ENCODE measurements around the gene SAMD1.

The SAMD1 gene

DNA sequence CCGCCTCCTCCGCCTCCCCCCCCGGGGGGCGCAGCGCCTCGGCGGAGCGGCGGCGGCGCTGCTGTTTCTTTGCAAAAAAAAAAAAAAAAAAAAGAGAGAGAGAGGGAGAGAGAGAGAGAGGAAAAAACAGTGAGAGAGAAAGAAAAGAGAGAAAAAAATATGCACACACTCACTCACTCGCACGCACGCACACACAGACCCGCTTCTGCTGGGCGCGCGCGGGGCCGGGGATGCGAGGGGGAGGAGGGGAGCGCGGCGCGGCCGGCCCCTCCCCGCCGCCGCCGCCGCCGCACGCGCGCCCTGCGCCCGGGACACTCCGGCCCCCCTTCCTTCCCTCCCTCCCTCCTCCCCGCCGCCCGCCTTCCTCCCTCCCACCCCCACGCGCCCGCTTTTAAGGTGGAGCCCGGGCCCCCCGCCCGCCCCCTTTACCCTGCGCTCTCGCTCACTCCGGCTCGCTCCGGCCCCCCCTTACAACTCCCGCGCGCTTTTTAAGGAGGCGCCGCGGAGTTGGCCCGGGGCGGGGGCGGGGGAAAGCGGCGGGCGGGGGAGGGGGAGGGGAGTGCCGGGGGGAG lies at the start of gene SAMD1:
TSS of gene SAMD1 (minus strand) at position 243 of the 572 bp plus-strand sequence.
- peak; percentile 93 for DNase-seq (ENCODE audit: low spot score)

DNA sequence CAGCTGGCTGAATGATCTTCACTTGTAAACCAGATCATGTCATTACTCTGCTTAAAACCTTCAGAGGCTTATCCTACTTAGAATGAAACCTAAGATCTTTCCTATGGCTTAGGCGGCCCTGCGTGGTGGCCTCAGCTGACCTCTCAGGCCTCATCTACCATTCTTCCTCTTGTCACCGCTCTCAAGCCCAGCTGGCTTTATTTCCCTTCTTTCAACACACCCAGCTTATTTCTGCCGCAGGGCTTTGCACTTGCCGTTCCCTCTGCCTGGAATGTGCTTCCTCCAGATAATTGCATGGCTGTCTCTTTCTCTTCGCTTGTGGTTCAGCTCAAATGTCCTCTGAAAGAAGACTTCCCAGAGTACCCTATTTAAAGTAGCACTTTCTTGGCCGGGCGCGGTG lies 49.4 kb upstream of the SAMD1 start:
- DNase-seq (ENCODE audit: low spot score) = no peak

DNA sequence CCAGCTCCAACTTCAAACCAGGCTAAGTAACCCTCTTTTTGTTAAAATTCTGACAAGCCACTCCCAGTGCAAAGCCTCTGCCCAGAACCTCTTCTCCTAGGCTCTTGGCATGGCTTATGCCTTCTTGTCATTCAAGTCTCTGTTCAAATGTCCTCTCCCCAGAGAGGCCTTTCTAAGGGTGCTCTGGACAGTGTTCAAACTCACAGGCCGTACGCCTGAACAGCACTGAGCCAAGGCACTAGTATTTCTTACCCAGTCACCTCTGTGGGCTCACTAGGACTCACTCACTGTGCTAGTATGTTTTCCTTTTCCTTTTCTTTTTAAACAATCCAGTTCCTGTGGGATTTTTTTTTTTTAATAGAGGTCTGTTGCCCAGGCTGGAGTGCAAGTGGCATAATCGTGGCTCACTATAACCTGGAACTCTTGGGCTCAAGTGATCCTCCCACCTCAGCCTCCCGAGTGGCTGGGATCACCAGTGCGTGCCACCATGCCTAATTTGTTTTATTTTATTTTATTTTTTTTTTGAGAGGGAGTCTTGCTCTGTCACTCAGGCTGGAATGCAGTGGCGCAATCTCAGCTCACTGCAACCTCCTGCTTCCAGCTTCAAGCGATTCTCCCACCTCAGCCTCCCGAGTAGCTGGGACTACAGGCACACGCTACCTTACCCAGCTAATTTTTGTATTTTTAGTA lies 48.2 kb upstream of the SAMD1 start:
- no peak for DNase-seq (ENCODE audit: low spot score)

DNA sequence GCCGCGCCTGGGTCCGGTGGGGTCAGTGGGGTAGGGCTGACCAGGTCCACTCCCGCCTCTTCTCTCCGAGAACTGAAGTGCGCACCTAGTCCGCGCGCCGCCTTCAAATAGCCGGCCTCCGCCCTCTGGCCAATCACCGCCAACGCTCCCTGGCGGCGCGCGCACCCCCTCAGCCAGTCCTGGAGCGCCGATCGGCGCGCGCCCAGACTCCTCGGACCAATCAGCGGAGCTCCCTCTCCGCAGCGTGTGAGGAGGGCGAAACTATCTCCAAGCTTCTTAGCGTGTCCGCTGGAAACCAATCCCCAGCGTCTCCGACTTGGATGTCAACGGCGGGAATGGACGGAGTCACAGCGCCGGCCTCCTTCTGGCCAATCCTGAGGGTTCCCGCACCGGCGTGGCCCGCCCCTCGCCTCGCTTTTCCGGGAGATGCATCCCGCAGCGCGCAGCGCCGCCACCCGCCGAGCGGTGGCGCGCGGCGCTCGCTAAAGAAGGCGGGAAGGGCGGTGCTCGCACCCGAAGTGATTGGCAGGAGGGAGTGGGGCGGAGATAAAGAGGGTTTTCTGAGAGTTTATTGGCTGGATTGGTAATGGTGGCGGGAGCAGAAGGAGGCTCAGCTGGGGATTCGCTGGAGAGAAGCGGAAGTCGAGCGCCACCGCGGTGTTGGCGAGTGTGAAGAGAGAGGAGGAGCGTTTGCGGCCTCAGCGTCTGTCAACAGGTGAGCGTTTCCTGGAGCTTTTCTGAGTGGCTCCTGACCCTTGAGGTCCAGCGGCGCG lies 46.1 kb upstream of the SAMD1 start, which contains the start of gene ASF1B:
TSS of gene ASF1B (minus strand) at position 81 of the 773 bp plus-strand sequence. CDS start 133 bp downstream, outside the sequence.
- DNase-seq (ENCODE audit: low spot score) = peak; percentile 99

DNA sequence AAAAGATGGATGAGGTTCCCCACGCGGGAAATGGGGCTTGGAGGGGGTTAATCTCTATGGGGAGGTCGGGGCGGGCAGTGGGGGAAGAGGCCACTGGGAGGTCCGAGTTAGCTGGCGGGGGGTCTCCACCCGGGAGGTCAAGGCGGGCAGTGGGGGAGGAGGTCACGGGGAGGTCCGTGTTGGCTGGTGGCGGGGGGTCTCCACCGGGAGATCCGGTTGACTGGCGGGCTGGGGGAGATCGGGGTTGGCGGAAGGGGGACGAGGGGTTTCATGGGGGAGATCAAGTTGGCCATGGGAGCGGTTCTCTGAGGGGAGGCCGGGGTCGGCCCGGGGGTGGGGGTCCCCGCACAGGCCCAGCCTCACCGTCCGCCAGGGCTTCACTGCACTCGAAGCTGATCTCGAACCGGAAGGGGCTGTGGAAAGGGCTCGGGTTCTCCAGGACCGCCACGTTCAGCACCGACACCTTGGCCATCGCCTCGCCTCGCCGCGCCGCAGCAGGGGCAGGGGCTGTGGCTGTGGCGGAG lies 45.5 kb upstream of the SAMD1 start:
- DNase-seq (ENCODE audit: low spot score) = no peak

DNA sequence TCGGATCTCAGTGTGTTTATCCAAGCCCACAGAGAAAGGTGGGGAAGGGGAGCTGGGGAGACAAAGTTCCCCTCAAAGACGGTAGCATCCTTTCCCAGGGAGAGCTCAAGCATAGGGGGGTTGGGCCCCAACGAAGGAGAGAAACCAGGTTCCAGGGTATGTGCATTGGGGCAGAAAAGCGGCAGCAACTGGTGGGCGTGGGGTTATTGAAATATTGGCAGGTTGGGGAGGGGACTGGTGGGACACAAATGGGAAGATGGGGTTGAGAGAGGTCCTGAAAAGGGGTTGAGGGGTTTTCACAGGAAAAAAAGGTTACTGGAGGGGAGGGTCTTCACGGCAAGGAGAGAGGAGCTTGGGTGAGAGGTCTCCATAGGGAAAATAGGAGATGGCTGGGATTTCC lies 44.8 kb upstream of the SAMD1 start:
- no peak for DNase-seq (ENCODE audit: low spot score)

DNA sequence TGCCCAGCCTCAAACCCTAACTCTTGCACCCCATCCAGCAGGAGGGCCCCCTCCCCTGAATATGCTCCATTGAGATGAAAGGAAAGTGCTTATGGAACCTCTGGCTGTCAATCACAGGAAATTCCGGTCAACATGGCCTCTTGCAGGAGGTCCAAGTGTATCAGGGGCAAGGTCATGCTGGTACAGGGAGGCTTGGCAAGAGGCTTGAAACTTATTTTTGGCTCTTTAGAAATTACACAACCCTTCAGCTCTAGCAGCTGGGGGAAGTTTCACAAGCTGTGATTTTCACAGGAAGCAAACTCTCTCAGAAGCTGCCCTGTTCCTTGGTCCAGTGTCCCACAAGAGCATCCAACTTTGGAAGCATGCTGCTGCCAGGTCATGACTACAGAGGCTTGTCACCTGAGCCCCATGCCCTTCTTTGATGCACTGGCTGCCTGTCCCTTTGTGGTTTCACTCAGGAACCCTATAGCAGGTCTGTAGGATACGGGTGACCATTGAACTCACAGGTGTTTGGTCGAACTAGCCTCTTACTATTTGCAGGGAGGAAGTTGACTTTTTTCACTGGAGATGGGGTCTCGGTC lies 37.5 kb upstream of the SAMD1 start:
- DNase-seq (ENCODE audit: low spot score) = no peak

DNA sequence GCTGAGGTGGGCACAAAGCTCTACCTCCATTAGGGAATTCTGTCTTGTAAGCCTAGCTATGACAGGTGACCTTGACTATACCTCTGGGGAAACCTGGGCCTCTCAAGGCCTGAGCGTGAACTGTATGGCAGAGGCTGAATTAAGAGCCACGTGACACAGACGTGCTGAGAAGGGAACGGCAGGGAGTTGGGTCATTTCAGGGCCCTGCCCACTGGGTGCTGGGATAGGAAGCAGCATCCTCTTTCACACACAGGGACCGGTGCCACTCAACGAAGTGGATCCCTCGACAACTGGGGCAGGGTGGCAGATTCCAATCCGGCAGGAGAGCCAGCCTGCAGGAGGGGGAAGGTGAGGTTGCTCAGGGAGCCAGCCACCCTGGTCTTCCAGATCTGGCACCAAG lies 36.6 kb upstream of the SAMD1 start:
- no peak for DNase-seq (ENCODE audit: low spot score)

DNA sequence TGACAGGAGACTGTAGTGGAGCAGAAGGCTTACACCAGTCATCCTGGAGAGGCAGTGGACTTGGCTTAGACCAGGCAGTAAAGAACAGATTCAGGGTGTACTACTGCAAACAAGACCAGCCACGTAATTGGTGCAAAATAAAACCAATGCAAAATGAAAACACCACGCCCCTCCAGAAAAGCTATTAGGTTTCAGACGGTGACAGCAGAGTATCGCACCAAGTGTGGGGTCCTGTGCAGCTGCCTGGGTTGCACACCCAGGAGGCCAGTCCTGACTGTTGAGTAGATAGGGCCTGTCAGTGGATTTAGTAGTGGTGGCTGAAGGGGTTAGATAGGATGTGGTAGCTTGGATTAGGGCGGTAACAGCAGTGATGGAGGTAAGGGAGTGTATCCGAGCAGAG lies 32.4 kb upstream of the SAMD1 start:
- no peak for DNase-seq (ENCODE audit: low spot score)

DNA sequence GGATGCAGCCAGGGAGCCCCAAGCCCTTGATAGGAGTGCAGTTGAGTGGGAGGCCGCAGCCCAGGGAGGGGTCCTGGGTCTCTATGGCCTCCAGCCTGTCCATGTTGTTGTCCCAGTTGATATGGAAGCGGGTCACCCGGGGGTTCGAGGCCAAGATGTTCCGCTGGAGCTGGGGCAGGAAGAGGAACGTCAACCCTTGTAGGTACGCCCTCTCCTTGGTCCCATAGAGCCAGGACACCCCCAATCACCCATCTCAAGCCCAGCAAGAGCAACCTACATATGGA lies 29.9 kb upstream of the SAMD1 start:
- DNase-seq (ENCODE audit: low spot score) = no peak

DNA sequence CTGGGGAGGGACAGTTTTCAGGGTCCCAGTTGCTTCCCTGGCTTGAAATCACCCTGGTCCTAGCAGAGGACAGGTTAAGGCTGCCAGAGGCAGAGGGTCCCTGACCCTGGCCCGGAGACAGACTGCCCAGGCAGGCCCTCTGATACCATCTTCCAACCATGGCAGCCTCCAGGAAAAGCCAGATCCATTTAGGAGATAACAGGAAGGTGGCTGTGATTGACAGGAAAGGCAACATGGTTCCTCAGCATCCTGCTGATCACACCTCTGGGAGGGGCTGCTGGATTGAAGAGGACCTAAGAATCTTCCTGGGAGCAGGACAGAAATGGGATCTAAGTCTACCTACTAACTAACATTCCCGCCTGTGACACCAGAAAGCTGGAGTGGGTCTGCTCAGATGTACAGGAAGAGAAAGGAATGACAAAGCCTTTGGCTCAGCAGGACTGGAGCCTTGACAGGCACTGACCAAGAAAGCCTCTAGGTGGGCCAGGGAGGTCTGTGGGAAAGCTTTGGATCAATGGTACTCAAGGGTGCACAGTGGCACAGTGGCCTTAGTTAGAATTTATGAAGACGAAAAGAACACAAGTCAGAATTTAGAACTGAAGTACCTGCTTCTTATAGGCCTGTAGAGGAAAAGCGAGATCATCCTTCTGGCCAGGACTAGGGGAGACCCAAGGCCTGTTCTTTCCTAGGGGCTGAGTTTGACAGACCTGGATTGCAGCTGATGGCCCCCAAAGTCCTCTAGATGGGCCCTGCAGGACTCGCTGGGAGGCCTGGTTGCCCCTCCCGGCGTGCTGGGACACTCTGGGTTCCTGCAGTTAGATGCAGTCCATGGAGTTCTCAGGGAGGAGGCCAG lies 29.3 kb upstream of the SAMD1 start:
- no peak for DNase-seq (ENCODE audit: low spot score)

DNA sequence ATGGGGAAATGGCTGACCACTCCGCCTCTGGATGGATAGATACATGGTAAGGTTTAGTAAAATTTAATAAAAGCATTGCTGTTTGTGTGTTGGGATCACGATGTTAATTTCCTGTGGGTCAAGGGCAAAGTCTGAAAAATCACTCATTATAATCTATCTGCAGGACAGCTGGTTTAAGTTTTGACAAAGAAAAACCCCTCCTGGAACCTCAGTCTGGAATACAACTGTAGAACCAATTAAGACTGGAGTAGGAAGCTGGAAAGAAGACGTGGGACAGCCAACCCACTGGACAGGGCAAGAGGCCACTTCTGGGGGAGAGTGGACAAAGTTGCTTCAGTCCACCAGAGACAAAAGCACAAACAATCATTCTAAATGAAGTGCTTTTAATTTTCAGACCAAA lies 28.6 kb upstream of the SAMD1 start:
- DNase-seq (ENCODE audit: low spot score) = no peak

DNA sequence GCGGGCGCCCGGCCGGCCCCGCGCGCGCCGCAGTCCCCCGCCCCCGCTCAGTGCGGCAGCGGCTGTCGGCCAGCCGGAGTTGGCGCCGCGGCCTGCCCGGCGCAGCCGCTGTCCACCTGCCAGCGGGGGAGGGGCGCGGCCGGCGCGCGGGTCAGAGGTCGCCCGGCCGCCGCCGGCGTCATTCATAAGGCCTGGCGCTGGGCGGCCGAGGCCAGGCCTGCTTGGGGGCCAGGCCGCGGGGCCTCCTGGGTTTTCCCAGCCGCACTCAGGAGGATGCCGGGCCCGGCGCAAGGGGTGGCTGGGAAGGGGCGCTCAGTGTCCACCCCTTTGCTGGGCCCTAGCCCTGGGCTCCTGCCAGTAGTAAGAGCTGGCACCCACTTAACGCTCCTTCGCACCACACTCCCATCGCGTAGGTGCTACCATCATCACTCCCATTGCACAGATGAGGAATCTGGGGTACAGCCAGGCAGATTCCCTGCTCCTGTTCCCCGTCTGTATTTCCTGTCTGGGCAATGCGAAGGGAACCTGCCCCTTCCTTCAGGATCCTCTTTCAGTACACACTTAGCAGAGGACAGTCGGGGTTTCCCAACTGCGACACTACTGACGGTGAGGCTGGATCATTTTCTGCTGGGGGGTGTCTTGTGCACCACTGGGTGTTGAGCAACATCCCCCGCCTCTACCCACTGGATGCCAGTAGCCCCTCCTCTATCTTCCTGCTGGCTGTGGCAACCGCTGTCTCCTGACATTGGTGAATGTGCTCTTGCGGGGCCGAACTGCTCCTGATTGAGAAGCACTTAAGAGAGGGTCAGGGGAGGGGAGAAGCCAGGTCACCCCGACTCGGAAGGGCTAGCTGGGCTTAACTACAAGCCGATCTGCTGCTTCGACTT lies 27.9 kb upstream of the SAMD1 start:
- DNase-seq (ENCODE audit: low spot score) = no peak

DNA sequence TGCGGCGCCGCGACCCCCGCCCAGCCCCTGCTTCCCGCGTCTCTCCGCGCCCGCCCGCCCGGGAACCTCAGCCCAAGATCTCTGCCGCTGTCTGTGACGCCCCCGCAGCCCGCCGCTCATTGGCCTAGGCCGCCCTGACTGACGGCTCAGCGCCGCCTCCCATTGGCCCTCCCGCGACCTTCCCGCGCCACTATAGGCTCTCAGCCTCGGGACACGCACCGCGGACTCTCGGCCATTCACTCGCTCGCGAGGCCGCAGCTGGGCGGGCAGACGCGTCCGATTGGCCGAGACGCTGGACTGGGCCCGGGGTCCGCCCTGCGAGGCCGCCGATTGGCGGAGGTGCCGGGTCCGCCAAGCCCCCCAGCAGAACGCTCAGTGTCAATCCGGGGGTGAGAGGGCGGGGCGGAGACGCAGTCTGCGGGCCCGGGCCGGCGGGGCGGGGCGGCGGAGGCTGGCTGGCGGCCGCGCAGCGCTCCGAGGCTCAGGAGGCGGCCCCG lies 27.2 kb upstream of the SAMD1 start, which contains the start of gene PRKACA:
TSS of gene PRKACA (minus strand) at position 95 of the 497 bp plus-strand sequence. CDS start 215 bp downstream, outside the sequence.
- peak; percentile 99 for DNase-seq (ENCODE audit: low spot score)

DNA sequence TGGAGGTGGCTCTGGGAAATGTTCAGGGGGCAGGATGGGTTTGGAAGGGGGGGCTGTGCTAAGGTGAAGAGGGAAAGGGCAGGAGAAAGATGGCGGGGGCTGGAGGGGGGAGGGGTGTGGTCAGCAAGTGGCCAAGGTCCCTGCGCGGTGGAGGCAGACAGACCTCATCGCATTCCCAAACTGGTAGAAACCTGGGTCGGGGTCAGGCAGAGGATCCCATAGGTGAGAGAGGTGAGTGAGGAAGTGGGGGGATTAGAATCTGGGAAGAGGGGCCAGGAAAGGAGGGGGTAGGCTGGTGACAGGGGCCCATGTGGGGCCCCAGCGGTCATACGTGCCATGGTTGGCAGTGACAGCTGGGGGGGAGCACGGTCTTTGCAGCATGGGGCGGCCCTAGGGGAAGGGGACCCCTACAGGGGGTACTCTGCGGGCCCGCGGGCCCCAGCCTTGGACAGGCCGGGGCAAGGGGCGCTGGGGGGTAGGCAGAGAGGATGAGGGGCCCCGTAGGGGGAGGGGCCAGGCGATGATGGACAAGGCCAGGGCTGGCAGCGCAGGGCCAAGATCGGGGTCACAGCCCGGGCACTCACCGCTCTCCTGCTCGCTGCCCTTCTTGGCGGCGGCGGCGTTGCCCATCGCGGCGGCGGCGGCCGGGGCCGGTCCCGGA lies 26.5 kb upstream of the SAMD1 start:
- DNase-seq (ENCODE audit: low spot score) = no peak

DNA sequence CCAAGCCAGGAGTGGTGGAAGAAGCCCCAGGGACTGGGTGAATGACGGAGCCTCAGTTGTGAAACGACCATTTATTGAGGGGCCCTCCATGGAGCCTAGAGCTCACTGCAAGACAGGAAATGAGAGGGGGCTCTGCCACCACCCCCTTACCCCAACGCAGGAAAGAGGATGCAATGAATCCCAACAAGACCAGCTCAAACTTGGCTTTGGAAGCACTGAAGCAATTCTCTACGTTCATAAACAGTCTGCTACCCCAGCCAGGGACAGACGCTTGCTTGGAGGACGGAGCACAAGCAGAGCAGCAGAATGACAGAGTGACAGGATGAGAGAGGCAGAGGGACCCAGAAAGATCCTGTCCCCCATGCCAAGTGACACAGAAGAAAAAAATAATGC lies 26.0 kb upstream of the SAMD1 start:
- DNase-seq (ENCODE audit: low spot score) = no peak

DNA sequence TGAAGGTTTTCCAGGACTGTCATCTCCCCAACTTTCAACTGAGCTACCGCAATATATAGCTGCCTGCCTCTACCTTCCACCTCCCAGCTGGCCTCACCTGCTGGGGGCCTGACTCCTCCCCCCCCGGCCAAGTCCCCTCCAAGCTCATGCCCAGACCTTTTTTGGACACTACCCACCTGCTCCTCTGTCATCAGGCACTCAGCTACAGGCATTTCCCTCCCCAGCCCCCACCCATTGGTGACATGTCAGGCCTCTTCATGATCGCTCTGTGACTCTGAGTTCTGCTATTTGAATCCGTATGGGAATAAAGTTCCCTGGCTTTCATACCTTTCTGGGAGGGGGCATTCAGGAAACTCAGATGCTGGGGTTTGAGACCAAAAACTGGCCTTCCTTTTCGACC lies 25.2 kb upstream of the SAMD1 start:
- DNase-seq (ENCODE audit: low spot score) = no peak

DNA sequence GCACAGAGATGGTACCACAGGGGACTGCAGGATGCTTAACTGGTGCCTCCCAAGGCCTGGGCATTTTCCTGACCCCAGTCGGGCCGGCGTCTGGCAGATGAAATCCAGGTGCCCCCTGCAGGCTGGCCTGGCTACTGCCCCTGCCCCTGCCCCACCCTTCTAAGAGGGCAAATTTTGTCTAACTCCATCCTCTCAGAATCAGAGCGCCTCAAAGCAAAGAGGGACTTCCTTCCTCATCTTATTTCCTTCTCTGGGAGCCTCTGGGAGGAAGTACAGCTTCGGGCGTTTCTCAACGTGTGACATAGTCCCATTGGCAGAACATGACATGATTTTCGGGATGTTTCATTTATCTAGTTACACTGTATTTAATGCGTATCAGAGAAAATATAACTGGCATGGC lies 24.3 kb upstream of the SAMD1 start:
- no peak for DNase-seq (ENCODE audit: low spot score)

DNA sequence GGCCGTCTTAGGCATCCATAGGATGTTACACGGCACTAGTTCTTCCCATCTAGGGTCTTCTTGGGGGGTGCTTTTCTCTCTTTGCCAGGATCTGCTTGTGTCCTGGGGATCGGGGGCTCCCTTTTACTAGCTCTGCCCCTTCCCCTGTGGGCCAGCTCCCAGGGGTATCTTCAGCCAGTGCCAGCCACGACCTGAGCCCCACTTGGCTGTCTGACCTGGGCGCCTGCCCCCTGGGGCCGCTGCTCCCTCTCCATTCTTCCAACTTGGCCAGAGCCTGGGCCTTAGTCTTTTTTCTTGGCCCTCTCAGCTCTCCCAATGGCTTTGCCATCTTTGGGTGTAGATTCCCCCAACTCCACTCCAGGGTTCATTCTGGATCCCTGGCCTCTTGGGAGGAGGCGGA lies 23.9 kb upstream of the SAMD1 start:
- no peak for DNase-seq (ENCODE audit: low spot score)
